HG02885 (cell line): ENCODE data around the gene SLC7A4.
"Not testable (repeated sequence)": the region's sequence is repeated elsewhere in the genome, so short reads cannot be mapped to it uniquely, and the experiment has no call there.

Experiments
- ATAC-seq: cut with Tn5 transposase; IDR thresholded peaks from one replicate; pipeline ENCODE4 v1.9.1; 2021; ENCODE audit warnings: mild to moderate bottlenecking; ENCODE audit not compliant: unreplicated experiment, poor library complexity

The SLC7A4 gene

GRCh38 chr22:21044931-21045584 is 12.7 kb upstream of the SLC7A4 start:
- ATAC-seq, result no peak

- ATAC-seq, result no peak
Observed at GRCh38 chr22:21043860-21044535, 11.6 kb upstream of the SLC7A4 start.

GRCh38 chr22:21042978-21043859 is 10.9 kb upstream of the SLC7A4 start:
- no peak for ATAC-seq

- ATAC-seq, result no peak
Observed at GRCh38 chr22:21041937-21042336, 9.6 kb upstream of the SLC7A4 start.

GRCh38 chr22:21039158-21039557 is 6.8 kb upstream of the SLC7A4 start:
- ATAC-seq, result not testable (repeated sequence)

GRCh38 chr22:21038405-21038804 is 6.0 kb upstream of the SLC7A4 start:
- no peak for ATAC-seq

GRCh38 chr22:21034989-21035388 is 2.6 kb upstream of the SLC7A4 start:
- ATAC-seq, result no peak

- no peak for ATAC-seq
Observed at GRCh38 chr22:21033895-21034294, 1.5 kb upstream of the SLC7A4 start.

GRCh38 chr22:21032868-21033688 is 717 bp upstream of the SLC7A4 start:
- no peak for ATAC-seq

GRCh38 chr22:21031545-21032036 is 770 bp downstream of the SLC7A4 start:
- no peak for ATAC-seq

- no peak for ATAC-seq
Observed at GRCh38 chr22:21030621-21031544, 1.5 kb downstream of the SLC7A4 start.

- ATAC-seq, result no peak
Observed at GRCh38 chr22:21030032-21030431, 2.3 kb downstream of the SLC7A4 start.

GRCh38 chr22:21029486-21030025 is 2.8 kb downstream of the SLC7A4 start:
- no peak for ATAC-seq

- no peak for ATAC-seq
Observed at GRCh38 chr22:21028277-21029251, 3.8 kb downstream of the SLC7A4 start.

- no peak for ATAC-seq
Observed at GRCh38 chr22:21026783-21027692, 5.3 kb downstream of the SLC7A4 start.
